ENCODE measurements around the gene PDE4B. TPM values are rescaled to one million over a fixed set of nuclear protein-coding genes. Genes with fewer than 3 reads are reported as not detected.

Gene PDE4B
- total and polyA plus RNA-seq, 12 donors = 2.0 to 63.2 (median 15.3) TPM

GRCh38 chr1:66330722-66331141, 538.0 kb downstream of the PDE4B start:
- intact Hi-C loops (cut with DNase I) = loop anchor here (2.0 to 10.0 kb wide), 9 partner anchors 53 to 117 kb away; no protein-coding TSS in a partner anchor
- H3K4me1 ChIP-seq = peaks cover 0 to 67% (median 21%) of the 10 kb centered on the region in 9 donors
- no peaks in the 10 kb centered on the region for H3K36me3 ChIP-seq
- no peaks in the 10 kb centered on the region for H3K27me3 ChIP-seq
- no peaks in the 10 kb centered on the region for H3K9me3 ChIP-seq
- 53 to 55% methylated on average over 4 of the region's 4 CpGs for WGBS, 2 donors
- H3K27ac ChIP-seq = peak overlapping the region in 8 of 10 donors; percentile 83 to 97 (median 92)
- DNase-seq = no peak
- ATAC-seq = no peak
- TF ChIP-seq, protein P1, sequence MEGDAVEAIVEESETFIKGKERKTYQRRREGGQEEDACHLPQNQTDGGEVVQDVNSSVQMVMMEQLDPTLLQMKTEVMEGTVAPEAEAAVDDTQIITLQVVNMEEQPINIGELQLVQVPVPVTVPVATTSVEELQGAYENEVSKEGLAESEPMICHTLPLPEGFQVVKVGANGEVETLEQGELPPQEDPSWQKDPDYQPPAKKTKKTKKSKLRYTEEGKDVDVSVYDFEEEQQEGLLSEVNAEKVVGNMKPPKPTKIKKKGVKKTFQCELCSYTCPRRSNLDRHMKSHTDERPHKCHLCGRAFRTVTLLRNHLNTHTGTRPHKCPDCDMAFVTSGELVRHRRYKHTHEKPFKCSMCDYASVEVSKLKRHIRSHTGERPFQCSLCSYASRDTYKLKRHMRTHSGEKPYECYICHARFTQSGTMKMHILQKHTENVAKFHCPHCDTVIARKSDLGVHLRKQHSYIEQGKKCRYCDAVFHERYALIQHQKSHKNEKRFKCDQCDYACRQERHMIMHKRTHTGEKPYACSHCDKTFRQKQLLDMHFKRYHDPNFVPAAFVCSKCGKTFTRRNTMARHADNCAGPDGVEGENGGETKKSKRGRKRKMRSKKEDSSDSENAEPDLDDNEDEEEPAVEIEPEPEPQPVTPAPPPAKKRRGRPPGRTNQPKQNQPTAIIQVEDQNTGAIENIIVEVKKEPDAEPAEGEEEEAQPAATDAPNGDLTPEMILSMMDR (IDR thresholded peaks at IDR 0.05) = no peak
- H3K4me3 ChIP-seq = peak overlapping the region in 2 of 10 donors; percentile 71 to 72

DNA sequence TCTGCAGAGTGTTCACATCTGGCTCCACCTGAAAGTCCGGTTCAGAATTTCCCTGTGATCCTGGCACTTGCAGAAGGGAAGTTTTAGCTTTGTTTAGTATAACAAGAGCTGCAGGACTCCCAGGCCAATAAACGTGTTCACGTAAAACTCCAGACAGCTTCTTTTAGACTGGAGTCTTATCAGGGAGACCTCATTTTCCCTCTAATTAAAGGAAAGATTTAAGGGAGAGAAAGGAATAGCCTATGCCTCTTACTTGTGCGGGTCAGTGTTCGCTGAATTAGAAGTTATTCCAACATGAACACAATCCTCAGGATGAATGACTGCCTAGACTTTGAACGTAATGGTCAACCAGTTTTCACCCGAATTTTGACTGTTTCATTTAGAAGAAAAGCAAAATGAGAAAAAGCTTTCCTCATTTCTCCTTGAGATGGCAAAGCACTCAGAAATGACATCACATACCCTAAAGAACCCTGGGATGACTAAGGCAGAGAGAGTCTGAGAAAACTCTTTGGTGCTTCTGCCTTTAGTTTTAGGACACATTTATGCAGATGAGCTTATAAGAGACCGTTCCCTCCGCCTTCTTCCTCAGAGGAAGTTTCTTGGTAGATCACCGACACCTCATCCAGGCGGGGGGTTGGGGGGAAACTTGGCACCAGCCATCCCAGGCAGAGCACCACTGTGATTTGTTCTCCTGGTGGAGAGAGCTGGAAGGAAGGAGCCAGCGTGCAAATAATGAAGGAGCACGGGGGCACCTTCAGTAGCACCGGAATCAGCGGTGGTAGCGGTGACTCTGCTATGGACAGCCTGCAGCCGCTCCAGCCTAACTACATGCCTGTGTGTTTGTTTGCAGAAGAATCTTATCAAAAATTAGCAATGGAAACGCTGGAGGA, 539.2 kb downstream of the PDE4B start:
- WGBS, 2 donors = 1% methylated on average over 18 of the region's 18 CpGs
- Histone ChIP-seq H3K4me1 (peaks cover 0 to 77% (median 33%) of the 10 kb centered on the region in 9 donors), H3K9me3 (no peaks in the 10 kb centered on the region), H3K4me3 (peak overlapping the region; percentile 32 to 72 (median 60)), H3K36me3 (peaks cover 0 to 3% (median 0%) of the 10 kb centered on the region in 9 donors), H3K27me3 (no peaks in the 10 kb centered on the region), H3K27ac (peak overlapping the region; percentile 74 to 97 (median 89))
- DNase-seq = peak; percentile 68 to 83
- ATAC-seq = peak; percentile 44 to 87 (median 66)
- TF ChIP-seq, protein P1 (IDR thresholded peaks at IDR 0.05) = peak in 7 of 9 donors; percentile 13 to 42 (median 35)
- intact Hi-C loops (cut with DNase I) = loop anchor here (1.0 to 10.0 kb wide), 12 partner anchors 55 to 115 kb away; no protein-coding TSS in a partner anchor

- intact Hi-C loops (cut with DNase I) = loop anchor here (1.0 to 10.0 kb wide), 12 partner anchors 55 to 115 kb away; no protein-coding TSS in a partner anchor
- 3 to 4% methylated on average over 2 of the region's 2 CpGs for WGBS, 2 donors
- TF ChIP-seq, protein P1 (IDR thresholded peaks at IDR 0.05) = no peak
Measured at GRCh38 chr1:66332548-66332901, 539.8 kb downstream of the PDE4B start.

GRCh38 chr1:66333466-66334199, 540.9 kb downstream of the PDE4B start:
- H3K27me3 ChIP-seq = no peaks in the 10 kb centered on the region
- intact Hi-C loops (cut with DNase I) = loop anchor here (2.0 to 10.0 kb wide), 11 partner anchors 56 to 114 kb away; no protein-coding TSS in a partner anchor
- 5 to 9% methylated on average over 4 of the region's 4 CpGs for WGBS, 2 donors
- H3K4me3 ChIP-seq = peak overlapping the region; percentile 32 to 72 (median 60)
- DNase-seq (peak; percentile 30 to 79), ATAC-seq (peak in 6 of 8 donors; percentile 23 to 65 (median 62))
- H3K36me3 ChIP-seq = peaks cover 0 to 16% (median 0%) of the 10 kb centered on the region in 9 donors
- H3K27ac ChIP-seq = peak overlapping the region; percentile 53 to 97 (median 89)
- no peaks in the 10 kb centered on the region for H3K9me3 ChIP-seq
- TF ChIP-seq, protein P1 (IDR thresholded peaks at IDR 0.05) = no peak
- H3K4me1 ChIP-seq = peaks cover 0 to 76% (median 38%) of the 10 kb centered on the region in 9 donors

More at GRCh38 chr1:66332548-66332901, 539.8 kb downstream of the PDE4B start:
- peak overlapping the region; percentile 74 to 97 (median 89) for H3K27ac ChIP-seq
- H3K4me1 ChIP-seq = peaks cover 0 to 77% (median 38%) of the 10 kb centered on the region in 9 donors
- ATAC-seq = peak in 7 of 8 donors; percentile 1 to 39 (median 4)
- H3K36me3 ChIP-seq = peaks cover 0 to 9% (median 0%) of the 10 kb centered on the region in 9 donors
- H3K9me3 ChIP-seq = no peaks in the 10 kb centered on the region
- H3K27me3 ChIP-seq = no peaks in the 10 kb centered on the region
- peak overlapping the region; percentile 32 to 72 (median 60) for H3K4me3 ChIP-seq
- DNase-seq = no peak
